A549 (cell line): ENCODE results near the gene CHMP1B.

ENCODE experiments used
- CBX8 ChIP-seq: fragments of 200-600 bp; sonication (generic); IDR thresholded peaks from 2 replicates; pipeline ENCODE4 v1.6.1; 2016
- EP300 ChIP-seq, 2 experiments: fragments of >200 bp; sonication (Bioruptor Twin); formaldehyde crosslinking; IDR thresholded peaks; 2 replicates in 1 of 2; 3 replicates in 1 of 2; pipeline ENCODE4 v1.6.1; 2016 to 2017
- HEYL ChIP-seq: fragments of 250-450 bp; sonication (Bioruptor Pico); IDR thresholded peaks from 2 replicates; pipeline ENCODE4 v1.8.0; 2021; ENCODE audit warnings: mild to moderate bottlenecking, moderate library complexity
- POLR2A ChIP-seq: IDR thresholded peaks from 2 replicates; pipeline ENCODE4 v1.6.1; 2012; ENCODE audit warnings: mild to moderate bottlenecking, low read length
- RAD21 ChIP-seq, 2 experiments: fragments of >200 bp in 1 of 2; sonication (Bioruptor Twin) in 1 of 2; formaldehyde crosslinking in 1 of 2; IDR thresholded peaks in 1 of 2; conservative IDR thresholded peaks in 1 of 2; 2 replicates in 1 of 2; 3 replicates in 1 of 2; pipeline ENCODE4 v1.6.1; 2012 to 2018; ENCODE audit warnings: inconsistent platforms in 1 of 2
- ZC3H11A ChIP-seq: fragments of 450-650 bp; IDR thresholded peaks from 2 replicates; pipeline ENCODE4 v1.6.1; 2014; ENCODE audit warnings: antibody characterized with exemption, mild to moderate bottlenecking
- ZFP36 ChIP-seq: fragments of 450-650 bp; IDR thresholded peaks from 2 replicates; pipeline ENCODE4 v1.6.1; 2014; ENCODE audit warnings: borderline replicate concordance; ENCODE audit not compliant: partially characterized antibody
- TF ChIP-seq, protein P1 (sequence below): IDR thresholded peaks from 2 replicates; pipeline ENCODE4 v1.6.1; 2012
- TF ChIP-seq, protein P2 (sequence below): fragments of >200 bp; sonication (Bioruptor Twin); formaldehyde crosslinking; IDR thresholded peaks from 3 replicates; pipeline ENCODE4 v1.5.1; 2016
- TF ChIP-seq, protein P3 (sequence below): fragments of >200 bp; sonication (Bioruptor Twin); formaldehyde crosslinking; IDR thresholded peaks from 3 replicates; pipeline ENCODE4 v1.6.1; 2016
- TF ChIP-seq, protein P4 (sequence below): fragments of 200-600 bp; sonication (generic); IDR thresholded peaks from 2 replicates; pipeline ENCODE4 v1.6.1; 2016; ENCODE audit warnings: antibody characterized with exemption, mild to moderate bottlenecking, moderate library complexity

DNA sequence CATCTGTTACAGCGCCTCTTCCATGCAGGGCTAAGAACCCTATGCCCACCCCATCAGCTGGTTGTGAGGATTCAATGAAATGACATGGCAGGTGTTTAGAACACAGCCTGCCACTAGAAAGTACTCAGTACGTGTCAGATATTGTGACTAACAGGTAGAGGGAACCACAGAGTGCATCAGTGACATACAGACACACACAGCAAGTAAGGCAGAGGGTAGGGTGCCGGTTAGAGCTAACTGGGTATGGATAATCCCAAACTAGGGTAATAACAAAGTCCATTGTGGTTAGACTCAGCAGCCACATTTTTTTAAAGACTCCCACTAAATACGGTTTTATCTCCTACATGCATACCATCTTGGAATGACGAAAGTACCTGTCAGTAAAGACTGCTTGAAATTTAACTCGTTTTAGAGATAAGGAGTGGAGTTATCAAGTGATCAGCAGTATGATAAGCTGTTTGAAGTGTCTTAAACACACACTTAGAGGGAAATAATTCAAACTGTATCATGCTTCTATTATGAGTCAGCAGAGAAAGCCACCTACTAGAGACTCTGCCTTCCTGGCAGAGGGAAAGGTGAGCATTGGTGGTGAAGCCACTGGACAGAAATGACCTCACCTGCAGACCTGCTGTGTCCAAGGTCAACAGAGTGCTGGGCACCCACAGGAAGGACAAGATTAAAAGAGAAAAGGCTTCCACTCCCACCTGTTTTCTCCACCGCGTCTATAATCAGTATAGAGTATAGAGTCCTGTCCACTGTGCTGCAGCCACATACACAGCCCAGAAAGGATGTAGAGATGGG is 36.3 kb downstream of the CHMP1B start:
- TF ChIP-seq, protein P1, sequence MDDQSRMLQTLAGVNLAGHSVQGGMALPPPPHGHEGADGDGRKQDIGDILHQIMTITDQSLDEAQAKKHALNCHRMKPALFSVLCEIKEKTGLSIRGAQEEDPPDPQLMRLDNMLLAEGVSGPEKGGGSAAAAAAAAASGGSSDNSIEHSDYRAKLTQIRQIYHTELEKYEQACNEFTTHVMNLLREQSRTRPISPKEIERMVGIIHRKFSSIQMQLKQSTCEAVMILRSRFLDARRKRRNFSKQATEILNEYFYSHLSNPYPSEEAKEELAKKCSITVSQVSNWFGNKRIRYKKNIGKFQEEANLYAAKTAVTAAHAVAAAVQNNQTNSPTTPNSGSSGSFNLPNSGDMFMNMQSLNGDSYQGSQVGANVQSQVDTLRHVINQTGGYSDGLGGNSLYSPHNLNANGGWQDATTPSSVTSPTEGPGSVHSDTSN: no peak
- no peak; a peak in 1 of 5 replicates for TF ChIP-seq EP300 (IDR thresholded peaks at IDR 0.05)
- TF ChIP-seq HEYL: no peak
- TF ChIP-seq, protein P2, sequence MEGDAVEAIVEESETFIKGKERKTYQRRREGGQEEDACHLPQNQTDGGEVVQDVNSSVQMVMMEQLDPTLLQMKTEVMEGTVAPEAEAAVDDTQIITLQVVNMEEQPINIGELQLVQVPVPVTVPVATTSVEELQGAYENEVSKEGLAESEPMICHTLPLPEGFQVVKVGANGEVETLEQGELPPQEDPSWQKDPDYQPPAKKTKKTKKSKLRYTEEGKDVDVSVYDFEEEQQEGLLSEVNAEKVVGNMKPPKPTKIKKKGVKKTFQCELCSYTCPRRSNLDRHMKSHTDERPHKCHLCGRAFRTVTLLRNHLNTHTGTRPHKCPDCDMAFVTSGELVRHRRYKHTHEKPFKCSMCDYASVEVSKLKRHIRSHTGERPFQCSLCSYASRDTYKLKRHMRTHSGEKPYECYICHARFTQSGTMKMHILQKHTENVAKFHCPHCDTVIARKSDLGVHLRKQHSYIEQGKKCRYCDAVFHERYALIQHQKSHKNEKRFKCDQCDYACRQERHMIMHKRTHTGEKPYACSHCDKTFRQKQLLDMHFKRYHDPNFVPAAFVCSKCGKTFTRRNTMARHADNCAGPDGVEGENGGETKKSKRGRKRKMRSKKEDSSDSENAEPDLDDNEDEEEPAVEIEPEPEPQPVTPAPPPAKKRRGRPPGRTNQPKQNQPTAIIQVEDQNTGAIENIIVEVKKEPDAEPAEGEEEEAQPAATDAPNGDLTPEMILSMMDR: no peak
- TF ChIP-seq, protein P3, sequence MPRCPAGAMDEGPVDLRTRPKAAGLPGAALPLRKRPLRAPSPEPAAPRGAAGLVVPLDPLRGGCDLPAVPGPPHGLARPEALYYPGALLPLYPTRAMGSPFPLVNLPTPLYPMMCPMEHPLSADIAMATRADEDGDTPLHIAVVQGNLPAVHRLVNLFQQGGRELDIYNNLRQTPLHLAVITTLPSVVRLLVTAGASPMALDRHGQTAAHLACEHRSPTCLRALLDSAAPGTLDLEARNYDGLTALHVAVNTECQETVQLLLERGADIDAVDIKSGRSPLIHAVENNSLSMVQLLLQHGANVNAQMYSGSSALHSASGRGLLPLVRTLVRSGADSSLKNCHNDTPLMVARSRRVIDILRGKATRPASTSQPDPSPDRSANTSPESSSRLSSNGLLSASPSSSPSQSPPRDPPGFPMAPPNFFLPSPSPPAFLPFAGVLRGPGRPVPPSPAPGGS: no peak
- no peak for TF ChIP-seq ZC3H11A
- no peak for TF ChIP-seq ZFP36
- TF ChIP-seq RAD21 (conservative IDR thresholded peaks at IDR 0.05 in 1 of 2, IDR thresholded peaks at IDR 0.05 in 1 of 2): no peak
- no peak for TF ChIP-seq CBX8
- TF ChIP-seq POLR2A: no peak
- TF ChIP-seq, protein P4, sequence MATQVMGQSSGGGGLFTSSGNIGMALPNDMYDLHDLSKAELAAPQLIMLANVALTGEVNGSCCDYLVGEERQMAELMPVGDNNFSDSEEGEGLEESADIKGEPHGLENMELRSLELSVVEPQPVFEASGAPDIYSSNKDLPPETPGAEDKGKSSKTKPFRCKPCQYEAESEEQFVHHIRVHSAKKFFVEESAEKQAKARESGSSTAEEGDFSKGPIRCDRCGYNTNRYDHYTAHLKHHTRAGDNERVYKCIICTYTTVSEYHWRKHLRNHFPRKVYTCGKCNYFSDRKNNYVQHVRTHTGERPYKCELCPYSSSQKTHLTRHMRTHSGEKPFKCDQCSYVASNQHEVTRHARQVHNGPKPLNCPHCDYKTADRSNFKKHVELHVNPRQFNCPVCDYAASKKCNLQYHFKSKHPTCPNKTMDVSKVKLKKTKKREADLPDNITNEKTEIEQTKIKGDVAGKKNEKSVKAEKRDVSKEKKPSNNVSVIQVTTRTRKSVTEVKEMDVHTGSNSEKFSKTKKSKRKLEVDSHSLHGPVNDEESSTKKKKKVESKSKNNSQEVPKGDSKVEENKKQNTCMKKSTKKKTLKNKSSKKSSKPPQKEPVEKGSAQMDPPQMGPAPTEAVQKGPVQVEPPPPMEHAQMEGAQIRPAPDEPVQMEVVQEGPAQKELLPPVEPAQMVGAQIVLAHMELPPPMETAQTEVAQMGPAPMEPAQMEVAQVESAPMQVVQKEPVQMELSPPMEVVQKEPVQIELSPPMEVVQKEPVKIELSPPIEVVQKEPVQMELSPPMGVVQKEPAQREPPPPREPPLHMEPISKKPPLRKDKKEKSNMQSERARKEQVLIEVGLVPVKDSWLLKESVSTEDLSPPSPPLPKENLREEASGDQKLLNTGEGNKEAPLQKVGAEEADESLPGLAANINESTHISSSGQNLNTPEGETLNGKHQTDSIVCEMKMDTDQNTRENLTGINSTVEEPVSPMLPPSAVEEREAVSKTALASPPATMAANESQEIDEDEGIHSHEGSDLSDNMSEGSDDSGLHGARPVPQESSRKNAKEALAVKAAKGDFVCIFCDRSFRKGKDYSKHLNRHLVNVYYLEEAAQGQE: no peak
